HG02798 (cell line): ENCODE measurements around the gene ATRNL1.

ENCODE experiments used
- ATAC-seq: cut with Tn5 transposase; IDR thresholded peaks from one replicate; pipeline ENCODE4 v1.9.1; 2021; ENCODE audit warnings: mild to moderate bottlenecking; ENCODE audit not compliant: unreplicated experiment, poor library complexity

ATRNL1 gene

DNA sequence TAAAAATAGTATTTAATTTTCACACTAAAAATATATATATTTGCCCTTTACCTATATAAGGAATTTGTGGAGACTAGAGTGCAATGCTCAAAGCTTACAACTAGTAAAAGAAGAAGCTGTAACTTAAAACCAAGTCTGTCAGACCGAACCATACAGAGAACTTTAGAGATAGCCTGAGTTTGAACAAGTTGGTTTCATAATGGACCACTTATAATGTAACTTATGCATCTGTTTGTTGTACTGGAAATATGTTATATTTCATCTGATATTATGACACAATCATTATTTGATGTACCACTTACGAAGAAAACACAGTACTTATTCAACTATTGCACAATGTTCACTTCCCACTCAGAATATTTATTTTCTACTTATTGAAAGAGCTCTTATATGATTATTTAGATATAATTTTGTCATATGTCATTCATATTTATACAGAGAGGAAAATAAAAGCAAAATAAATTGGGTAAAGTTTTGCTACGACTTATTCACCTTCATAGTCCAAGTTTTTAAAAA lies 462.8 kb downstream of the ATRNL1 start:
- no peak for ATAC-seq

DNA sequence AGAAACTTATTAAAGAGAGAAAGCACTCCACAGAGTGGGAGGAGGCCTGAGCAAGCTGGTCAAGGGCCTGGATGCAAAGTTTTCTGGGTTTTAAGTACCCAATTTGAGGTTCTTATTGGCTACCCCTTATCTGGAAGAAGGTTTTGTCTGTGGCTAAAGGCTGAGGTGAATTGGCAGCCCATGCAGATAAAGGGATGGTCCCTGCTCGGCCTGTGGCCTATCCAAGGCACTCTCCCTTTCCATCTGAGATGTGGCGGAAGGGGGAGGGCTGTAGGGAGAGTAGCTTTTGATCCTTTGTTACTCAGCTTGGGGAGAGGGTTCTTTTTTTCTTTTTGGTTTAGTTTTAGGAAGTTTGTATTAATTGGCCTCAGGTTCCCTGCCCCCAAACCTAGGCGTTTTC lies 465.1 kb downstream of the ATRNL1 start:
- no peak for ATAC-seq

DNA sequence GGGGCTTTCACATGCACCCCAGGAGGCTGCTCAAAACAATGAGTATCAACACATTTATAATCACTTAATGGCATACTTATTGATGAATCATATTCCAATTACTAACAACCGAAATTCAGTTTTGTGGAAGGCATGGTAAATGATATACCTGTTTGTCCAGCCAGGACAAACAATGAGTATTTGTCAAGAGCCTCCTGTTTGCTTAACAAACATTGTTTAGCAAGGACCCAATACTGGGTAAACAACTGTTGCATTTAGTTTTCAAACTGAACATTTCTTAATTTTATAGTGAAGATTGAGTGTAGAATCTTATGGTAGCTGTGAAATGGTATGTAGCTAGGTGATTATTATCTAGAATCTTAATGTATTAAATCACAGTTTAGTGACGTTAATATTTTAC lies 473.7 kb downstream of the ATRNL1 start:
- no peak for ATAC-seq

DNA sequence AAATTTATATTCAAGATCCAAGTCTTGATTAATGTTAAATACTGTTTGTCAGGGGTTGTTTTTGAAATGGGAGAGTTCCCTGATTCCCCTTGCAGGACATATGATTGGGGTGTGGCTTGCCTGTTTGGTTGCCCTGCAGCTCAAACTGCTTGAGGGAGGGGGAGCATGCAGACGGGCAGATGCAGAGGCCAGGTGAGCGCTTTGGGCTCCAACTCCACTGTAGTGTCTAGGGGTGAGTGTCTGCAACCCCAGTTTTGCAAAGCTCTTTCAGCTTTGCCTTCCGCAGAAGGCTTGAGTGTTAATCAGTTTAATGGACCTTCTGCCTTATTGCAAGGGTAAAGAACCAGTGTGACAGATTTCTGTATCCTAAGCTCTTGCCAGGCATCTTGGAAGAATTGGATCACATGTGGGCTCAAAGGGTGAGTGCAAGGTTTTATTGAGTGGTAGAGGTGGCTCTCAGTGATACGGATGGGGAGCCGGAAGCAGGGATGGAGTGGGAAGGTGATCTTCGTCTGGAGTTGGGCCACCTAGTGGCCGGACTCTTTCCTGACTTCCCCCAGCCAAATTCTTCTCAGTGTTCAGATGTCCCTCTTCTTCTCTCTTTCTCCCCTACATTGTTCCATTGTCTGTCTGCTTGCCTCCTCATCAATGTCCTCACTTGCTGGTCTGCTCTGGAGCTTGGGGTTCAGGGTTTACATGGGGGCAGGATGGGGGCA lies 479.7 kb downstream of the ATRNL1 start:
- ATAC-seq, result no peak

DNA sequence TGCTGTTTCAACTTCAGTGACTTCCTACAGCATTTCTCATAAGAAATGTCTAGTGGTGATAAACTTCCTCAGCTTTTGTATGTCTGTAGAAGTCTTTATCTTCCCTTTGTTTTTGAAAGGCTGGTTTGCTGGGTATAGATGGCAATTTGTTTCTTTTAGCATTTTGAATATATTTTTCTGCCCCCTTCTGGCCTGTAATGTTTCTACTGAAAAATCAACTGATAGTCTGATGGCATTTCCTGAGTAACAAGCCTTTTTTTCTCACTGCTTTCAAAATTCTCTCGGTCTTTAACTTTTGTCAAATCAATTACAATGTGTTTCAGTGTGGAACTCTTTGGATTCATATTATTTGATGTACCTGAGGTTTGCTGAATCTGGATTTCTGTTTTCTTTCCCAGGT lies 487.1 kb downstream of the ATRNL1 start:
- ATAC-seq, result no peak

DNA sequence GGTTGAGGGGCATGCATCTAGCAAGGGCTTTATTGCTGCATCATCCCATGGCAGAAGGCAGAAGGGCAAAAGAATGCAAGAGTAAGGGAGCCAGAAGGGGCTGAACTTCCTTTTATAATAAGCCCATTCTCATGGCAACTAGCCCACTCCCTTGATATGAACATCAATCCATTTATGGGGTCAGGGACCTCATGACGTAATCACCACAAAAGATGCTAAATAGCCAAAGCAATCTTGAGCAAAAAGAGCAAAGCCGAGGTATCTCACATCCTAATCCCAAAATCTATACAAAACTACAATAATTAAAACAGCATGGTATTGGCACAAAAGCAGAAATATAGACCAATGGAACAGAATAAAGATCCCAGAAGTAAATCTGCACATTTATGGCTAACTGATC lies 499.9 kb downstream of the ATRNL1 start:
- ATAC-seq, result no peak

DNA sequence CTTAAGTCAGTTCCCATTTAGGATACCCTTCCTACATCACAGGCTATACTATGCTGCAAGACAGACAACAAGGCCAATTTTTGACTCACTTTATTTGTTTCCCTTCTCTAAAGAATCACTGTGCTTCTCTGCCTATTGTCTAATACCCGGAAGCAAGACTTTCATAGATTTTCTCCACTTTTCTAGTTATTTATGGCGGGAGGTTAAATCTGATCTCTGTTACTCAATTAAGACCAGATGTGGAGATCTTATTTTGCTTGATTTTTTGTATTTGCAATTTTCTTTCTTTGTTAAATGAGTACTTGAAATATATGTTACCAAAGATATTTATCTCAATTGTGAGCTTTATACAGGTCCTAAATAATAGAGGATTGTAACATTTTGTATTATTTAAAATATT lies 511.5 kb downstream of the ATRNL1 start:
- no peak for ATAC-seq

- ATAC-seq, result no peak
Measured at GRCh38 chr10:115606086-115606485, 512.9 kb downstream of the ATRNL1 start.

GRCh38 chr10:115606741-115607140 lies 513.6 kb downstream of the ATRNL1 start:
- no peak for ATAC-seq

GRCh38 chr10:115624448-115624847 lies 531.3 kb downstream of the ATRNL1 start:
- no peak for ATAC-seq

- ATAC-seq, result no peak
Measured at GRCh38 chr10:115628616-115629015, 535.5 kb downstream of the ATRNL1 start.

DNA sequence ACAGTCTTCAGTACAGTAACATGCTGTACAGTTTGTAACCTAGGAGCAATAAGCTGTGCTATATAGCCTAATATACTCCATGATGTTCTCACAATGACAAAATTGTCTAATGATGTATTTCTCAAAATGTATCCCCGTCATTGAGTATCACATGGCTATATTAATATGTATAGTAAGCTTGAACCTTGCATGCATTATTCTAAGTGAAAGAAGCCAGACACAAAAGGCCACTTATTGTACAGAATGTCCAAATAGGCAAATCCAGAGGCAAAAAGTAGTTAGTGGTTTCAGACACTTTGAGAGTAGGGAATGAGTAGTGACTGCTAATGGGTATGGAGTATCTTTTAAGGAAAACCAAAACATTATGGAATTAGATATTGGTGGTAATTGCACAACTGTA lies 545.1 kb downstream of the ATRNL1 start:
- no peak for ATAC-seq

GRCh38 chr10:115649217-115649616 lies 556.1 kb downstream of the ATRNL1 start:
- no peak for ATAC-seq

GRCh38 chr10:115653473-115653872 lies 560.3 kb downstream of the ATRNL1 start:
- no peak for ATAC-seq

DNA sequence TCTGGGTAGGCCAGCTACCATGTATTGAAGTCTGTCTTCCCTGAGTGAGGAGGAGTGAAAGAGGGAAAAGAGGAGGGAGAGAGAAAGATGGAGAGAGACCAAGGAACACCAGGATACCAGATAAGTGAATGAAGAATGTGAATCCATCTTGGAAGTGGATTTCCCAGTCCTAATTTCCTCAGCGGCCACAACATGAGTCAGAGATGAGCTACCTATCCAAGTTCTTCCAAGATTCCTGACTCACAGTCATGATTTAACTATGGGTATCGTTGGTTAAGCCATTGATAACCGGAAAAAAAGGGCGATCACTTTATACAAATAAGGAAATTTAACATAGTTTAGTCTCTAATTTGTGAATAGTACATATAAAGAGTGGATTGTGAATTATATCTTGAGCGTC lies 561.8 kb downstream of the ATRNL1 start:
- no peak for ATAC-seq

DNA sequence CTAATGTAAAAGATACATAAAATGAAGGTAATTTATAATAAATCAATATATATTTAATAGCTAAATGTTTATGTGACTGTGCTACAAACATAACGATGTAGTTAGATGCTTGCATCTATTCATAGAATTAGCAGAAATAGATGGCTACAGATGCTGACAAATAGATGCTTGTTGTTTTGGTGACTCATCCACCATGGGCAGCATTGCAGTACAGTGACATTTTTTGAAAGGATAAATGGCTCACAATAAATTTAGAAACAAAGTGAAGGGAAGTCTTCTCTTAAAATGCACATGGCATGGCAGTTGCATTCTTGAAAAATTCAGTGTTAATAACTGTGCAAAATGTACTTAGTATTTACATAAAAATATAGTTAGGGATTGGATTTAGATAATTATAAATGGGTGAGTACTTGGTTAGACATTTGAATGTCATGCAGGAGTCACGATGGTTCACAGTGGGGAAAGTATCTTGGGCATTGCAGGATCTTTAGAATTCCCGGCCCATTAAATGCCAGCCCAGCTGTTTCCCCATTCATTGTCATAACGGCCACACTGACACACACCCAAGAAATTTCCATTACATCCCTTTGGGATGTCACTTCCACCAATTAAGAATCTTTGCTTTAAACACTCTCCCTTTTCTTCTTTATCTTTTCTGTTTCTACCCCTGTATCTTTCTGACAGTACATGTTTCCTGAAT lies 564.1 kb downstream of the ATRNL1 start:
- ATAC-seq, result no peak

DNA sequence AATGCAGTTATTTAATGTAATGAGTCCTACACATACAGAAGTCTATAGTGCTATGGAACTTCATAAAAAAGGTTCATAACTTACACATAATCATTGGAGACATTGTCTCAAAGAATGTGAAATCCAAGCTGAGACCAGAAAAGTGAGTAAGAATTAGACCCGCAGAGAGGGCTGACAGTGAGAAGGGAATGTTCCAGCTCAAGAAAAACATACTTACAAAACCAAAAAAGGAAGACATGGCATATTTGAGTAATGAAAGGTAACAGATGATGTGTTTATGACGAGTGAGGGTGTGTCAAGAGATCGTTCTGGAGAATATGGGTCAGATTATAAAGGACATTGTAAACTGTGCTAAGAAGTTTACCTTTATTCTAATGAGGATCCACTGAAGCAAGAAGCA lies 566.5 kb downstream of the ATRNL1 start:
- no peak for ATAC-seq

GRCh38 chr10:115660391-115660790 lies 567.2 kb downstream of the ATRNL1 start:
- ATAC-seq, result no peak

- ATAC-seq, result no peak
Measured at GRCh38 chr10:115662422-115662821, 569.3 kb downstream of the ATRNL1 start.

GRCh38 chr10:115665549-115665948 lies 572.4 kb downstream of the ATRNL1 start:
- ATAC-seq, result no peak

DNA sequence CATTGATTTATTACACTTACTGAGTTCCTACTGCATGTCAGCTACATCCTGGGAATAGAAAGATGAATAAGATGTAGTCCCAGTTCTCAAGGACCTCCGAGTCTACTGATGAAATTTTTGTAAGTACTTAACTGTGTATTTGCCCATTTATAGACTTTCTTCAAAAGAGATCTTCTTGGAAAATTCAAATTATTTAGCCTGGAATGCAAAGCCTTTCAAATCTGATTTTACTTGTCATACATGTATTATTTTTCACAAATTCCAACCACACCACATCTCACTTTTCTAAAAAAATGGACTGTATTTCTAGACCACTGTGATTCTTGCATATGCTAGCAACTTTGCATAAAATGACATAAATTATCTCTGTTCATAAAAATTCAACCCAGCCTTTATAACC lies 581.3 kb downstream of the ATRNL1 start:
- ATAC-seq, result no peak

GRCh38 chr10:115696747-115697146 lies 603.6 kb downstream of the ATRNL1 start:
- ATAC-seq, result no peak
